ENCODE measurements around the gene CEBPG. TPM values are rescaled to one million over a fixed set of nuclear protein-coding genes. Genes with fewer than 3 reads are reported as not detected.

The CEBPG gene
- total RNA-seq, 1 donor from 2014 or later: 31.8 TPM

GRCh38 chr19:33350538-33351309 lies 22.8 kb upstream of the CEBPG start:
- peak; percentile 29 for DNase-seq (ENCODE audit: low spot score)

GRCh38 chr19:33355535-33355934 lies 18.0 kb upstream of the CEBPG start:
- DNase-seq (ENCODE audit: low spot score): no peak

- DNase-seq (ENCODE audit: low spot score): no peak
These were observed 16.0 kb upstream of the CEBPG start for GRCh38 chr19:33357556-33357955.

GRCh38 chr19:33358408-33358807 lies 15.1 kb upstream of the CEBPG start:
- DNase-seq (ENCODE audit: low spot score): peak; percentile 23

GRCh38 chr19:33359581-33359980 lies 13.9 kb upstream of the CEBPG start:
- no peak for DNase-seq (ENCODE audit: low spot score)

- no peak for DNase-seq (ENCODE audit: low spot score)
These were observed 10.8 kb upstream of the CEBPG start for GRCh38 chr19:33362508-33363228.

- no peak for DNase-seq (ENCODE audit: low spot score)
These were observed 10.0 kb upstream of the CEBPG start for GRCh38 chr19:33363476-33363875.

DNA sequence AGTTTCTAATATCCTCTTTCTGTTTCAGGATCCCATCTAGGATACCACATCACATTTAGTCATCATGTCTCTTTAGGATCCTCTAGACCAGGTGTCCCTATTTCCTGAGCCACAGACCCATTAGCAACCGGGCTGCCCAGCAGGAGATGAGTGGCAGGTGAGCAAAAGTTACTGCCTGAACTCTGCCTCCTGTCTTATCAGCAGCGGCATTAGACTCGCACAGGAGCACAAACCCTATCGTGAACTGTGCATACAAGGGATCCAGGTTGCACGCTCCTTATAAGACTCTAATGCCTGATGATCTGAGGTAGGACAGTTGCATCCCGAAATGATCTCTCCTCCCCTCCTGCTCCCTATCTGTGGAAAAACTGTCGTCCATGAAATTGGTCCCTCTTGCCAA lies 7.8 kb upstream of the CEBPG start:
- no peak for DNase-seq (ENCODE audit: low spot score)

GRCh38 chr19:33366127-33366526 lies 7.4 kb upstream of the CEBPG start:
- DNase-seq (ENCODE audit: low spot score): no peak

- no peak for DNase-seq (ENCODE audit: low spot score)
These were observed 6.6 kb upstream of the CEBPG start for GRCh38 chr19:33366897-33367296.

DNA sequence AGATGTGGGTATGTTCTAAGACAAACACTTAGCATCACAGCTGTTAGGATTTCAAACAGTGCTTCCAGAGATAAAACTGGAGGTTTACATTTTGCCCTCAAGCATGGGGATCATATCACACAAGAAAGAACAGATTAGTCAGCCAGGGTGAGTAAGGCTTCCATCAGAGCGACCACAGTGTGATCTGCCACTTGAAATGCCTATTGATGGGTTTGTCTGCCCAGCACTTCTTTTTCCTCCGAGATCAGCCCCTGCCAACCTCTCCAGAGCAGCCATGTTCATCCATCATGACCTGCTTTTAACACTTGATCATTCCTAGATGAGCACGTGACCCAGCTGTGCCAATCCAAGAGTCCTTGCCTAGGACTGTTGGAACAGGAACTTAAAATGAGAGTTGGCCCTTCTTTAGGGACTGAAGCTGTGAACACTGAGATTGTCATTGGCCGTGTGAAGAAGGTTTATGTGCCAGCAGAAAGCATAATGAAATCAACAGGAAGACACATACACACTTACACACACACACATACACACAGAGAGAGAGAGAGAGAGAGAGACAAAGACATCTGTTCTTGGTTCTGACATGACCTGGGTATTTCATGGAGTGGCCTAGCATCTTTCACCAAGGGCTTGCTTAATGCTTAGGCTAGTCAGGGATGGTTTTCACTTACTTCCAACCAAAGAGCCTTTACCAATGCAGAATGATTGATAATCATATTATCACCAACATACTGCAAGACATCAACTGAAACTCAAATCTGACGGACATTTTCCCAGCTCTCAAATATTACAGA lies 5.2 kb upstream of the CEBPG start:
- no peak for DNase-seq (ENCODE audit: low spot score)

- DNase-seq (ENCODE audit: low spot score): no peak
These were observed 2.7 kb upstream of the CEBPG start for GRCh38 chr19:33370783-33371182.

GRCh38 chr19:33374236-33374714 lies 766 bp downstream of the CEBPG start:
- peak; percentile 50 for DNase-seq (ENCODE audit: low spot score)

DNA sequence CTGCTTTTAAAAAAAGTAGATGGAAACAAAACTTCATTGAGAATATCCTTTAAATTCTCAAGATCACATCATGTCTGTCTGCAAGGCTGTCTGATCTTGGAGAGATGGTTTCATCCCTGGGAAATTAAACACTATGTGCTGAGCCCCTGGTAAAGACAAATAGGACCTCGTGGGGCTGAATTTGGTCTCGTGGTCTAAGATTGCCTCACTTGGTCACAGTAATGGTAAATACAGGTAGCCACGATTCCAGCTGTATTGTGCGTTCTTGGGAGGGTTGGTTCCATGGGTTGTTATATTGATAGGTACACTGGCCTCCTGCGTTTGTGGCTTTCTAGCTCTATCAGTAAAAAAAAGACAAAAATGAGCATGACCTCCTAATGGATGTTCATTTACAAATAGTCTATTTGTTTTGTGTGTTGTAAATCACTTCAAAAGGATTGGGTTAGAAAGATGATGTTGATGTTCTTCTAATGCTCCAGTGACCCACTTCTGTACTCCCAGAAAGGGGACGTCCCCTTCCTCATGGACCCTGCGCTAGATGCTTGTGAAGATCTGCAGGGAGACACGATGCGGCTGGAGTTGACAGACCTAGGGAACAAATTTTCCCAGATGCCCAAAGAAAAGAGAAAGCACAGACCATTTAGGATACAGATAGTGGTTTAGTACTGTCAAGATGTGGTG lies 1.8 kb downstream of the CEBPG start:
- no peak for DNase-seq (ENCODE audit: low spot score)

GRCh38 chr19:33375837-33376159 lies 2.3 kb downstream of the CEBPG start:
- no peak for DNase-seq (ENCODE audit: low spot score)

DNA sequence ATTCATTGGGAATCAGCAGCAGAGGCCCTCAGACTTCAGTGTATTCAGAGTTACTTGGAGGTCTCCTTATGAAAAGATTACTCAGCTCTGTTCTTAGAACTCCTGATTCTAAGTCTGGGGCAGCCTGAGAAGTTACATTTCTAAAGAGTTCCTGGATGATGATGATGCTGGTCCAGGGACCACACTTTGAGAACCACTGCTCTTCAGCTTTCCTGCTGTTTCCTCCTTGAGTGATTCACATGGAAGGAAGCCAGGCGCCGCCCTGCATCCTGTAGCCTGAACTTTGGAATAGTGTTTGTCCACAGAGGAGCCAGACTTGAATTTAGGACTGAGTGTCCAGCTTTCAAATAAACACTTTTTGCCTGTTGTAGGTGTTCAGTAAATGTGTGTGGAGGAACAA lies 2.9 kb downstream of the CEBPG start:
- DNase-seq (ENCODE audit: low spot score): no peak

GRCh38 chr19:33376941-33377557 lies 3.5 kb downstream of the CEBPG start:
- no peak for DNase-seq (ENCODE audit: low spot score)

GRCh38 chr19:33377586-33378475 lies 4.3 kb downstream of the CEBPG start:
- no peak for DNase-seq (ENCODE audit: low spot score)

DNA sequence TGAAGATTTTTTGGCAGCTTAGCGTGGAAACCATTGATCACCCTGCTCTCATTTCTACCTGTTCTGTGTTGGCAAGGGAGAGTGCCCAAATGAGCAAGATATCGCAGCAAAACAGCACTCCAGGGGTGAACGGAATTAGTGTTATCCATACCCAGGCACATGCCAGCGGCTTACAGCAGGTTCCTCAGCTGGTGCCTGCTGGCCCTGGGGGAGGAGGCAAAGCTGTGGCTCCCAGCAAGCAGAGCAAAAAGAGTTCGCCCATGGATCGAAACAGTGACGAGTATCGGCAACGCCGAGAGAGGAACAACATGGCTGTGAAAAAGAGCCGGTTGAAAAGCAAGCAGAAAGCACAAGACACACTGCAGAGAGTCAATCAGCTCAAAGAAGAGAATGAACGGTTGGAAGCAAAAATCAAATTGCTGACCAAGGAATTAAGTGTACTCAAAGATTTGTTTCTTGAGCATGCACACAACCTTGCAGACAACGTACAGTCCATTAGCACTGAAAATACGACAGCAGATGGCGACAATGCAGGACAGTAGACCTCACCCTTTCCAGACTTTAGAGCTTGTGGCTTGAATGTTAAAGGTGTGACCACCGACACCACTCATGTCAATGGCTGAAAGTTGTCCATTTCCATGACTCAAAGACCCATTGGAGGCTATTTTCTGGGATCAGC lies 5.8 kb downstream of the CEBPG start:
- no peak for DNase-seq (ENCODE audit: low spot score)

DNA sequence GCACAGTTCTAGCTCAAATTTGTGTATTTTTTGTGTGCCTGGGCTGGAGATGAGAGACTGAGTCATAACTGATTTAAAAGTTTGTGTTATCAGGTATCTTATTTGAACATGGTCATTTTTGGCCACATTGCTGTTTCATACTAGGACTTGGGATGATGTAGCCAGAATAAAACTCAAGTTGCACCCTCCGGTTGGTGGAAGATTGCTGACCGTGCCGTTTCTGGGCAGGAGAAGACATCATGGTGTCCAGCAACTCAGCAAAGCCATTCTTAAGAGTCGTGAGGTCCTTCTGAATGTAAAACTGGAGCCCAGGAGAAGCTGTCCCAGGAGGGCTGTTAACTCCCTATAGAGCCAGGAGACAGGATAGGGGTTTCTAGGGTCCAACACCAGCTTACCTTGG lies 7.6 kb downstream of the CEBPG start:
- DNase-seq (ENCODE audit: low spot score): no peak
